Measurements from ENCODE around the gene TRIM34.

GRCh38 chr11:5665746-5666401, 41.1 kb downstream of the TRIM34 start:
- TF ChIP-seq CTCF (conservative IDR thresholded peaks at IDR 0.05; ENCODE audit: low read length) (no peak), EZH2phosphoT487 (IDR thresholded peaks at IDR 0.05; ENCODE audit: borderline replicate concordance, low read depth, low read length) (no peak)

Measured in OCI-LY7 (cell line).